H9 (cell line): ENCODE results near the gene FOXK1. TPM values are rescaled to one million over a fixed set of nuclear protein-coding genes. Genes with fewer than 3 reads are reported as not detected.

Experiments
- DNase-seq: peaks from one replicate; pipeline ENCODE4 v3.0.0-alpha.2; 2017
- H2AFZ ChIP-seq: one replicate; pipeline ENCODE4 v1.6.1; 2013; ENCODE audit warnings: mild to moderate bottlenecking, low read length, control low read depth, moderate library complexity
- H2AK5ac ChIP-seq: 2 replicates; pipeline ENCODE4 v1.6.1; 2013; ENCODE audit warnings: low read length, control low read depth, mixed read lengths; ENCODE audit not compliant: insufficient read length
- H2BK120ac ChIP-seq: one replicate; pipeline ENCODE4 v1.6.1; 2013; ENCODE audit warnings: low read depth, mild to moderate bottlenecking, low read length, control low read depth, inconsistent platforms; ENCODE audit not compliant: poor library complexity, severe bottlenecking
- H2BK12ac ChIP-seq: 2 replicates; pipeline ENCODE4 v1.6.1; 2013; ENCODE audit warnings: low read length, control low read depth, mixed read lengths, low read depth; ENCODE audit not compliant: insufficient read length
- H2BK15ac ChIP-seq: 2 replicates; pipeline ENCODE4 v1.6.1; 2013; ENCODE audit warnings: low read depth, low read length, control low read depth
- H2BK20ac ChIP-seq: one replicate; pipeline ENCODE4 v1.6.1; 2013; ENCODE audit warnings: low read depth, mild to moderate bottlenecking, low read length, control low read depth, inconsistent platforms; ENCODE audit not compliant: poor library complexity, severe bottlenecking
- H2BK5ac ChIP-seq: 2 replicates; pipeline ENCODE4 v1.6.1; 2013; ENCODE audit warnings: low read length, control low read depth, mixed read lengths; ENCODE audit not compliant: insufficient read length
- H3K14ac ChIP-seq: 2 replicates; pipeline ENCODE4 v1.6.1; 2013; ENCODE audit warnings: low read length, control low read depth; ENCODE audit not compliant: insufficient read depth
- H3K18ac ChIP-seq: 2 replicates; pipeline ENCODE4 v1.6.1; 2013; ENCODE audit warnings: low read depth, mild to moderate bottlenecking, mixed read lengths, low read length, control low read depth; ENCODE audit not compliant: insufficient read length
- H3K23ac ChIP-seq: 2 replicates; pipeline ENCODE4 v1.6.1; 2013; ENCODE audit warnings: low read length, control low read depth, mixed read lengths, low read depth; ENCODE audit not compliant: insufficient read length
- H3K23me2 ChIP-seq: 2 replicates; pipeline ENCODE4 v1.6.1; 2013; ENCODE audit warnings: low read depth, mild to moderate bottlenecking, mixed read lengths, low read length, control low read depth; ENCODE audit not compliant: insufficient read length, poor library complexity, severe bottlenecking
- H3K27ac ChIP-seq: 2 replicates; pipeline ENCODE4 v1.5.1; 2013; ENCODE audit warnings: low read length, control low read depth, mixed read lengths, low read depth; ENCODE audit not compliant: insufficient read length
- H3K27me3 ChIP-seq: 2 replicates; pipeline ENCODE4 v1.6.1; 2013; ENCODE audit warnings: low read length, control low read depth, inconsistent platforms; ENCODE audit not compliant: insufficient read depth
- H3K4ac ChIP-seq: 2 replicates; pipeline ENCODE4 v1.6.1; 2013; ENCODE audit warnings: low read depth, mild to moderate bottlenecking, control low read depth, inconsistent platforms, low read length, moderate library complexity
- H3K4me1 ChIP-seq: 2 replicates; pipeline ENCODE4 v1.6.1; 2013; ENCODE audit warnings: low read length, control low read depth, inconsistent platforms; ENCODE audit not compliant: insufficient read depth
- H3K4me2 ChIP-seq: 2 replicates; pipeline ENCODE4 v1.6.1; 2013; ENCODE audit warnings: low read length, control low read depth, mixed read lengths; ENCODE audit not compliant: insufficient read length, insufficient read depth
- H3K56ac ChIP-seq: 2 replicates; pipeline ENCODE4 v1.6.1; 2013; ENCODE audit warnings: low read depth, mild to moderate bottlenecking, mixed read lengths, low read length, control low read depth; ENCODE audit not compliant: insufficient read length
- H3K79me1 ChIP-seq: 2 replicates; pipeline ENCODE4 v1.6.1; 2013; ENCODE audit warnings: low read depth, mild to moderate bottlenecking, moderate library complexity, low read length, control low read depth, inconsistent platforms; ENCODE audit not compliant: insufficient read depth, poor library complexity, severe bottlenecking
- H3K79me2 ChIP-seq: 2 replicates; pipeline ENCODE4 v1.6.1; 2013; ENCODE audit warnings: low read length, control low read depth, inconsistent platforms; ENCODE audit not compliant: insufficient read depth
- H3K9ac ChIP-seq: 2 replicates; pipeline ENCODE4 v1.6.1; 2013; ENCODE audit warnings: low read length, control low read depth, mixed read lengths; ENCODE audit not compliant: insufficient read length; ENCODE audit errors: extremely low read depth
- H3K9me3 ChIP-seq: one replicate; pipeline ENCODE4 v1.6.1; 2013; ENCODE audit warnings: low read depth, low read length, inconsistent platforms; ENCODE audit not compliant: control insufficient read depth
- H3T11ph ChIP-seq: one replicate; pipeline ENCODE4 v1.6.1; 2013; ENCODE audit warnings: mild to moderate bottlenecking, low read length, control low read depth, inconsistent platforms
- H4K20me1 ChIP-seq: one replicate; pipeline ENCODE4 v1.6.1; 2013; ENCODE audit not compliant: control insufficient read depth, insufficient read length, insufficient read depth
- H4K5ac ChIP-seq: 2 replicates; pipeline ENCODE4 v1.6.1; 2013; ENCODE audit warnings: low read depth, mild to moderate bottlenecking, mixed read lengths, low read length, control low read depth; ENCODE audit not compliant: insufficient read length
- H4K8ac ChIP-seq: replicated peaks from 2 replicates; pipeline ENCODE4 v1.6.1; 2013; ENCODE audit warnings: low read length, control low read depth, mixed read lengths, low read depth; ENCODE audit not compliant: insufficient read length
- H4K91ac ChIP-seq: 2 replicates; pipeline ENCODE4 v1.6.1; 2013; ENCODE audit warnings: low read depth, mild to moderate bottlenecking, moderate library complexity, mixed read lengths, low read length, control low read depth; ENCODE audit not compliant: insufficient read length
- H3K27ac Mint-ChIP-seq, 3 experiments: 2 replicates in 2 of 3; 3 replicates in 1 of 3; pipeline ENCODE4 v1.8.0; 2020 to 2021; ENCODE audit warnings: mixed read lengths in 3 of 3, mild to moderate bottlenecking in 1 of 3, moderate library complexity in 1 of 3
- H3K27me3 Mint-ChIP-seq: 2 replicates; pipeline ENCODE4 v1.8.0; 2021; ENCODE audit warnings: low read depth, mild to moderate bottlenecking, moderate library complexity, mixed read lengths
- H3K36me3 Mint-ChIP-seq, 3 experiments: 2 replicates in 2 of 3; 3 replicates in 1 of 3; pipeline ENCODE4 v1.8.0; 2020 to 2021; ENCODE audit warnings: low read depth in 3 of 3, mixed read lengths in 3 of 3; ENCODE audit not compliant: insufficient read depth in 1 of 3
- H3K4me1 Mint-ChIP-seq, 2 experiments: 2 replicates each; pipeline ENCODE4 v1.8.0; 2020; ENCODE audit warnings: mixed read lengths in 2 of 2
- H3K4me3 Mint-ChIP-seq, 2 experiments: 2 replicates in 1 of 2; 3 replicates in 1 of 2; pipeline ENCODE4 v1.8.0; 2020 to 2021; ENCODE audit warnings: mild to moderate bottlenecking in 2 of 2, mixed read lengths in 2 of 2, moderate library complexity in 1 of 2
- H3K9me3 Mint-ChIP-seq, 2 experiments: 2 replicates in 1 of 2; 3 replicates in 1 of 2; pipeline ENCODE4 v1.8.0; 2020; ENCODE audit warnings: mild to moderate bottlenecking in 2 of 2, mixed read lengths in 2 of 2, moderate library complexity in 1 of 2
- WGBS: extraction: QIAGEN DNeasy Blood & Tissue Kit; methylation state at CpG from one replicate; pipeline ENCODE4 v1.1.7; 2013; ENCODE audit warnings: missing lambda C conversion rate, low lambda C conversion rate, mixed read lengths; ENCODE audit not compliant: insufficient read length; ENCODE audit errors: extremely low coverage; 5-methylcytosine and 5-hydroxymethylcytosine counted together
- total RNA-seq: library from RNA; stranded (reverse); gene quantifications from 2 replicates; pipeline ENCODE4 v1.2.1, GENCODE V29; 2021
- TF ChIP-seq, protein P1 (sequence below): fragments of 200-600 bp; sonication (generic); conservative IDR thresholded peaks from 3 replicates; pipeline ENCODE4 v1.8.0; 2021; ENCODE audit warnings: antibody characterized with exemption, mild to moderate bottlenecking

Gene FOXK1
- total RNA-seq, 1 experiment from 2014 or later = 14.4 TPM

- H3K9me3 ChIP-seq = no peaks in the 10 kb centered on the region
- no peak overlapping the region for H3K4me3 Mint-ChIP-seq
- H4K8ac ChIP-seq = no peak overlapping the region
- H4K20me1 ChIP-seq = peaks cover 4% of the 10 kb centered on the region
- peaks cover under 1% of the 10 kb centered on the region; the same call in 1 of the 2 replicates for H3K27me3 ChIP-seq
- H3K4me1 ChIP-seq = no peaks in the 10 kb centered on the region
- no peak overlapping the region for H3K18ac ChIP-seq
- no peak overlapping the region for H2BK15ac ChIP-seq
- WGBS = no CpG with 5 or more reads among the region's 10 CpGs
- no peak overlapping the region for H3T11ph ChIP-seq
- H3K36me3 Mint-ChIP-seq = no peaks in the 10 kb centered on the region
- no peak overlapping the region for H3K23ac ChIP-seq
- H3K27ac Mint-ChIP-seq = no peak overlapping the region; a peak in 1 of 7 replicates
- no peak overlapping the region for H4K91ac ChIP-seq
- H3K4ac ChIP-seq = no peak overlapping the region
- no peaks in the 10 kb centered on the region for H3K23me2 ChIP-seq
- H3K79me2 ChIP-seq = peaks cover 2% of the 10 kb centered on the region; the same call in 1 of the 2 replicates
- no peak overlapping the region for H3K9ac ChIP-seq
- peaks cover 51% of the 10 kb centered on the region for H3K27me3 Mint-ChIP-seq
- H2BK120ac ChIP-seq = no peak overlapping the region
- H3K56ac ChIP-seq = no peak overlapping the region
- no peak overlapping the region for H2AK5ac ChIP-seq
- no peak overlapping the region for H3K27ac ChIP-seq
- H3K14ac ChIP-seq = no peak overlapping the region
- no peak overlapping the region for H3K4me2 ChIP-seq
- DNase-seq = no peak
- H4K5ac ChIP-seq = no peak overlapping the region
- H3K79me1 ChIP-seq = peaks cover 3% of the 10 kb centered on the region
- H2BK5ac ChIP-seq = no peak overlapping the region
- H2AFZ ChIP-seq = no peak overlapping the region
- no peak overlapping the region for H2BK12ac ChIP-seq
- TF ChIP-seq, protein P1, sequence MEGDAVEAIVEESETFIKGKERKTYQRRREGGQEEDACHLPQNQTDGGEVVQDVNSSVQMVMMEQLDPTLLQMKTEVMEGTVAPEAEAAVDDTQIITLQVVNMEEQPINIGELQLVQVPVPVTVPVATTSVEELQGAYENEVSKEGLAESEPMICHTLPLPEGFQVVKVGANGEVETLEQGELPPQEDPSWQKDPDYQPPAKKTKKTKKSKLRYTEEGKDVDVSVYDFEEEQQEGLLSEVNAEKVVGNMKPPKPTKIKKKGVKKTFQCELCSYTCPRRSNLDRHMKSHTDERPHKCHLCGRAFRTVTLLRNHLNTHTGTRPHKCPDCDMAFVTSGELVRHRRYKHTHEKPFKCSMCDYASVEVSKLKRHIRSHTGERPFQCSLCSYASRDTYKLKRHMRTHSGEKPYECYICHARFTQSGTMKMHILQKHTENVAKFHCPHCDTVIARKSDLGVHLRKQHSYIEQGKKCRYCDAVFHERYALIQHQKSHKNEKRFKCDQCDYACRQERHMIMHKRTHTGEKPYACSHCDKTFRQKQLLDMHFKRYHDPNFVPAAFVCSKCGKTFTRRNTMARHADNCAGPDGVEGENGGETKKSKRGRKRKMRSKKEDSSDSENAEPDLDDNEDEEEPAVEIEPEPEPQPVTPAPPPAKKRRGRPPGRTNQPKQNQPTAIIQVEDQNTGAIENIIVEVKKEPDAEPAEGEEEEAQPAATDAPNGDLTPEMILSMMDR = no peak
- no peaks in the 10 kb centered on the region; a peak in 1 of 5 replicates for H3K9me3 Mint-ChIP-seq
- no peak overlapping the region for H2BK20ac ChIP-seq
- peaks cover 5 to 7% of the 10 kb centered on the region in 2 experiments; a peak in 3 of 4 replicates for H3K4me1 Mint-ChIP-seq
Measured at GRCh38 chr7:4698707-4699275, 16.7 kb downstream of the FOXK1 start.
